Vagina (tissue), 2 donors: ENCODE measurements around the gene SKOR1.

Experiments
- POLR2A ChIP-seq, 2 donors: fragments of 450-650 bp; IDR thresholded peaks; one replicate each; pipeline ENCODE4 v1.6.1; 2017; ENCODE audit warnings: antibody characterized with exemption in 2 of 2, mild to moderate bottlenecking in 2 of 2, moderate library complexity in 2 of 2
- TF ChIP-seq, protein P1 (sequence below), 3 experiments: fragments of 450-650 bp in 2 of 3; fragments of 200-600 bp in 1 of 3; sonication (generic) in 1 of 3; IDR thresholded peaks; one replicate each; pipeline ENCODE4 v1.5.1; 2017 to 2019; ENCODE audit warnings: antibody characterized with exemption in 3 of 3, mild to moderate bottlenecking in 2 of 3, moderate library complexity in 2 of 3

GRCh38 chr15:67803299-67803698 is 22.0 kb upstream of the SKOR1 start:
- TF ChIP-seq, protein P1, sequence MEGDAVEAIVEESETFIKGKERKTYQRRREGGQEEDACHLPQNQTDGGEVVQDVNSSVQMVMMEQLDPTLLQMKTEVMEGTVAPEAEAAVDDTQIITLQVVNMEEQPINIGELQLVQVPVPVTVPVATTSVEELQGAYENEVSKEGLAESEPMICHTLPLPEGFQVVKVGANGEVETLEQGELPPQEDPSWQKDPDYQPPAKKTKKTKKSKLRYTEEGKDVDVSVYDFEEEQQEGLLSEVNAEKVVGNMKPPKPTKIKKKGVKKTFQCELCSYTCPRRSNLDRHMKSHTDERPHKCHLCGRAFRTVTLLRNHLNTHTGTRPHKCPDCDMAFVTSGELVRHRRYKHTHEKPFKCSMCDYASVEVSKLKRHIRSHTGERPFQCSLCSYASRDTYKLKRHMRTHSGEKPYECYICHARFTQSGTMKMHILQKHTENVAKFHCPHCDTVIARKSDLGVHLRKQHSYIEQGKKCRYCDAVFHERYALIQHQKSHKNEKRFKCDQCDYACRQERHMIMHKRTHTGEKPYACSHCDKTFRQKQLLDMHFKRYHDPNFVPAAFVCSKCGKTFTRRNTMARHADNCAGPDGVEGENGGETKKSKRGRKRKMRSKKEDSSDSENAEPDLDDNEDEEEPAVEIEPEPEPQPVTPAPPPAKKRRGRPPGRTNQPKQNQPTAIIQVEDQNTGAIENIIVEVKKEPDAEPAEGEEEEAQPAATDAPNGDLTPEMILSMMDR (IDR thresholded peaks at IDR 0.05), result no peak
- TF ChIP-seq POLR2A (IDR thresholded peaks at IDR 0.05), result no peak
